H1 (cell line): ENCODE data around the gene HMG20A. TPM values are rescaled to one million over a fixed set of nuclear protein-coding genes. Genes with fewer than 3 reads are reported as not detected.

ENCODE experiments used
- CTCF ChIA-PET: fragments of 300-600 bp; sonication (Branson Sonifier 250); formaldehyde crosslinking; loops from one replicate; lab custom pipeline; 2021; ENCODE audit not compliant: partially characterized antibody; lab: Charles Lee
- POLR2A ChIA-PET: fragments of 300-600 bp; sonication (Branson Sonifier 250); formaldehyde crosslinking; loops from one replicate; lab custom pipeline; 2021; ENCODE audit warnings: inconsistent platforms; ENCODE audit not compliant: partially characterized antibody; lab: Charles Lee
- DNase-seq, 2 experiments: peaks; one replicate each; pipeline versions ENCODE4 v3.0.0 to v3.0.0-alpha.2; 2010 to 2022; ENCODE audit warnings: low spot score in 2 of 2, low read depth in 1 of 2, mixed read lengths in 1 of 2
- FAIRE-seq: peaks from 2 replicates; lab custom pipeline; 2011; peaks lifted over from hg19 to GRCh38; lab: Jason Lieb, UNC
- H2AFZ ChIP-seq: 2 replicates; pipeline ENCODE4 v1.8.1; 2012; ENCODE audit warnings: low read length, inconsistent platforms
- H2AK5ac ChIP-seq: 2 replicates; pipeline ENCODE4 v1.6.1; 2013; ENCODE audit warnings: low read depth, low read length
- H2BK120ac ChIP-seq: replicated peaks from 2 replicates; pipeline ENCODE3; 2013; ENCODE audit warnings: low read depth, low read length, inconsistent platforms
- H2BK12ac ChIP-seq: 2 replicates; pipeline ENCODE4 v1.6.1; 2013; ENCODE audit warnings: low read depth, low read length
- H2BK15ac ChIP-seq: 2 replicates; pipeline ENCODE4 v1.6.1; 2013; ENCODE audit warnings: low read length
- H2BK20ac ChIP-seq: 2 replicates; pipeline ENCODE4 v1.6.1; 2013; ENCODE audit warnings: low read length
- H2BK5ac ChIP-seq: 2 replicates; pipeline ENCODE4 v1.6.1; 2013; ENCODE audit warnings: low read depth, low read length
- H3K14ac ChIP-seq: 2 replicates; pipeline ENCODE4 v1.6.1; 2013; ENCODE audit warnings: inconsistent platforms; ENCODE audit not compliant: insufficient read length
- H3K18ac ChIP-seq: 2 replicates; pipeline ENCODE4 v1.6.1; 2013; ENCODE audit warnings: low read length; ENCODE audit errors: extremely low read depth
- H3K23ac ChIP-seq: 2 replicates; pipeline ENCODE4 v1.6.1; 2013; ENCODE audit warnings: inconsistent platforms; ENCODE audit not compliant: insufficient read length
- H3K23me2 ChIP-seq: 2 replicates; pipeline ENCODE4 v1.6.1; 2013; ENCODE audit warnings: low read depth, low read length
- H3K27ac ChIP-seq: 2 replicates; pipeline ENCODE4 v1.6.1; 2011; ENCODE audit warnings: low read depth, low read length, inconsistent platforms
- H3K27me3 ChIP-seq, 4 experiments: replicated peaks in 1 of 4; 1 replicate in 1 of 4; 2 replicates in 3 of 4; pipeline versions ENCODE4 v1.6.1 to v1.8.1; 2011 to 2013; ENCODE audit warnings: low read length in 3 of 4, mild to moderate bottlenecking in 3 of 4, inconsistent platforms in 2 of 4, mixed read lengths in 2 of 4, moderate library complexity in 1 of 4; ENCODE audit not compliant: control insufficient read depth in 3 of 4, insufficient read depth in 3 of 4; ENCODE audit errors: extremely low read depth in 1 of 4
- H3K36me3 ChIP-seq, 4 experiments: 2 replicates each; pipeline versions ENCODE4 v1.6.1 to v1.8.1; 2011 to 2013; ENCODE audit warnings: mild to moderate bottlenecking in 4 of 4, low read length in 3 of 4, moderate library complexity in 2 of 4, control low read depth in 1 of 4, inconsistent platforms in 1 of 4; ENCODE audit not compliant: insufficient read depth in 4 of 4, control insufficient read depth in 2 of 4
- H3K4ac ChIP-seq: replicated peaks from 2 replicates; pipeline ENCODE3; 2013; ENCODE audit warnings: low read length, low read depth, mixed read lengths, inconsistent platforms; ENCODE audit not compliant: insufficient read length
- H3K4me1 ChIP-seq, 4 experiments: replicated peaks in 1 of 4; 1 replicate in 1 of 4; 2 replicates in 3 of 4; pipeline versions ENCODE4 v1.6.1 to v1.8.1; 2011 to 2013; ENCODE audit warnings: low read length in 3 of 4, inconsistent platforms in 2 of 4, mixed read lengths in 1 of 4; ENCODE audit not compliant: insufficient read depth in 4 of 4, control insufficient read depth in 3 of 4
- H3K4me2 ChIP-seq, 2 experiments: 2 replicates each; pipeline versions ENCODE4 v1.6.1 to v1.8.1; 2011 to 2013; ENCODE audit warnings: low read depth in 2 of 2, low read length in 2 of 2, control low read depth in 1 of 2, inconsistent platforms in 1 of 2, mild to moderate bottlenecking in 1 of 2; ENCODE audit not compliant: insufficient read depth in 1 of 2
- H3K4me3 ChIP-seq, 4 experiments: fragments of 200-600, 300-600 bp in 1 of 4; sonication (generic), shearing (Covaris generic), sonication (Bioruptor Twin) in 1 of 4; 2 replicates each; pipeline versions ENCODE4 v1.5.1 to v1.8.1; 2011 to 2016; ENCODE audit warnings: low read length in 4 of 4, low read depth in 3 of 4, control low read depth in 2 of 4, inconsistent platforms in 2 of 4, mild to moderate bottlenecking in 2 of 4, mixed read lengths in 1 of 4, moderate library complexity in 1 of 4; ENCODE audit not compliant: insufficient read depth in 2 of 4; ENCODE audit errors: extremely low read depth in 1 of 4
- H3K56ac ChIP-seq: replicated peaks from 2 replicates; pipeline ENCODE3; 2013; ENCODE audit warnings: low read depth, mild to moderate bottlenecking, mixed read lengths, low read length, inconsistent platforms; ENCODE audit not compliant: insufficient read length
- H3K79me1 ChIP-seq: 2 replicates; pipeline ENCODE4 v1.6.1; 2013; ENCODE audit warnings: low read depth, low read length, control low read depth
- H3K79me2 ChIP-seq, 2 experiments: 2 replicates each; pipeline versions ENCODE4 v1.6.1 to v1.8.1; 2012 to 2013; ENCODE audit warnings: low read length in 2 of 2, mild to moderate bottlenecking in 2 of 2, inconsistent platforms in 1 of 2; ENCODE audit not compliant: insufficient read depth in 2 of 2, control insufficient read depth in 1 of 2
- H3K9ac ChIP-seq, 4 experiments: replicated peaks in 1 of 4; 1 replicate in 1 of 4; 2 replicates in 3 of 4; pipeline versions ENCODE4 v1.6.1 to v1.8.1; 2011 to 2013; ENCODE audit warnings: low read depth in 3 of 4, low read length in 3 of 4, control low read depth in 2 of 4, mild to moderate bottlenecking in 2 of 4, moderate library complexity in 2 of 4, inconsistent platforms in 1 of 4; ENCODE audit errors: extremely low read depth in 1 of 4
- H3K9me3 ChIP-seq, 2 experiments: 2 replicates each; pipeline versions ENCODE4 v1.6.1 to v1.8.1; 2012 to 2013; ENCODE audit warnings: mild to moderate bottlenecking in 2 of 2, moderate library complexity in 2 of 2, control low read depth in 1 of 2, inconsistent platforms in 1 of 2, low read depth in 1 of 2, low read length in 1 of 2, mixed read lengths in 1 of 2; ENCODE audit not compliant: insufficient read depth in 2 of 2
- H4K20me1 ChIP-seq, 2 experiments: replicated peaks in 1 of 2; 2 replicates each; pipeline versions ENCODE3 to v1.8.1; 2011 to 2013; ENCODE audit warnings: inconsistent platforms in 2 of 2, low read length in 2 of 2, mild to moderate bottlenecking in 1 of 2; ENCODE audit not compliant: insufficient read depth in 2 of 2, control insufficient read depth in 1 of 2
- H4K5ac ChIP-seq: 2 replicates; pipeline ENCODE4 v1.6.1; 2013; ENCODE audit warnings: low read length, low read depth, mixed read lengths, inconsistent platforms; ENCODE audit not compliant: insufficient read length
- H4K8ac ChIP-seq: 2 replicates; pipeline ENCODE4 v1.8.0; 2013; ENCODE audit warnings: mild to moderate bottlenecking, moderate library complexity, low read length, inconsistent platforms; ENCODE audit not compliant: insufficient read depth; ENCODE audit errors: extremely low read depth
- H4K91ac ChIP-seq: replicated peaks from 2 replicates; pipeline ENCODE3; 2013; ENCODE audit warnings: low read length, mixed read lengths, inconsistent platforms; ENCODE audit not compliant: insufficient read length
- ASH2L ChIP-seq: fragments of 200-600, 300-600 bp; sonication (generic); IDR thresholded peaks from one replicate; pipeline ENCODE4 v1.7.1; 2017; ENCODE audit warnings: low read length
- CHD2 ChIP-seq: IDR thresholded peaks from 2 replicates; pipeline ENCODE4 v1.6.1; 2012; ENCODE audit warnings: low read length, improper control_type of control experiment
- GABPA ChIP-seq: IDR thresholded peaks from 2 replicates; pipeline ENCODE4 v1.6.1; 2011; ENCODE audit warnings: mild to moderate bottlenecking, low read length, moderate library complexity, borderline replicate concordance; ENCODE audit not compliant: insufficient read depth
- HDAC6 ChIP-seq: IDR thresholded peaks from one replicate; pipeline ENCODE4 v1.7.1; 2012; ENCODE audit warnings: low read depth, mild to moderate bottlenecking, inconsistent platforms, low read length, moderate library complexity
- POLR2A ChIP-seq, 2 experiments: IDR thresholded peaks; 1 replicate in 1 of 2; 2 replicates in 1 of 2; pipeline ENCODE4 v1.6.1; 2011; ENCODE audit warnings: low read depth in 2 of 2, low read length in 2 of 2, mild to moderate bottlenecking in 2 of 2; ENCODE audit errors: control extremely low read depth in 1 of 2
- RNF2 ChIP-seq: fragments of 200-900, 300-1000 bp; sonication (generic); IDR thresholded peaks from 2 replicates; pipeline ENCODE4 v1.7.1; 2016; ENCODE audit warnings: borderline replicate concordance, low read depth, mild to moderate bottlenecking, antibody characterized with exemption, low read length; ENCODE audit not compliant: poor library complexity, severe bottlenecking; ENCODE audit errors: missing control alignments
- RXRA ChIP-seq: IDR thresholded peaks from 2 replicates; pipeline ENCODE4 v1.6.1; 2011; ENCODE audit warnings: low read depth, mild to moderate bottlenecking, low read length, moderate library complexity; ENCODE audit not compliant: insufficient read depth
- TBP ChIP-seq: IDR thresholded peaks from 2 replicates; pipeline ENCODE4 v1.6.1; 2011; ENCODE audit warnings: low read depth, low read length, improper control_type of control experiment
- WGBS, 2 experiments: shearing (Covaris generic) in 1 of 2; methylation state at CpG; one replicate each; pipeline versions ENCODE4 v1.1.6 to v1.1.7; 2013 to 2015; ENCODE audit warnings: low lambda C conversion rate in 2 of 2, mixed read lengths in 2 of 2, inconsistent platforms in 1 of 2, low coverage in 1 of 2, missing lambda C conversion rate in 1 of 2; ENCODE audit not compliant: insufficient replicate concordance in 2 of 2, insufficient coverage in 1 of 2, insufficient read length in 1 of 2; ENCODE audit errors: extremely low coverage in 1 of 2, missing lambda C conversion rate in 1 of 2; 5-methylcytosine and 5-hydroxymethylcytosine counted together
- polyA plus RNA-seq, 7 experiments: library from polyadenylated mRNA; depleted of rRNA in 3 of 7; stranded (reverse) in 5 of 7; unstranded in 2 of 7; fragments of >200 nt in 5 of 7; fragments of 200-250 nt in 2 of 7; gene quantifications; 1 replicate in 5 of 7; 2 replicates in 1 of 7; 4 replicates in 1 of 7; pipeline versions ENCODE4 v1.2.1 to v1.2.3, GENCODE V29; 2011 to 2013; ENCODE audit warnings: missing spikeins in 2 of 7, mixed read lengths in 2 of 7
- total RNA-seq: library from RNA; stranded (reverse); fragmentation: NEBNext Ultra II Directional; extraction: Animal tissue kit (Norgen Biotek cat#: 25700); gene quantifications from 2 replicates; pipeline ENCODE4 v1.2.1, GENCODE V29; 2021
- TF ChIP-seq, protein P1 (sequence below): IDR thresholded peaks from 2 replicates; pipeline ENCODE4 v1.6.1; 2011; ENCODE audit warnings: low read length, improper control_type of control experiment

HMG20A gene
- total and polyA plus RNA-seq, 2 of the 8 experiments (the other 6 are each of a cell fraction or from before 2014, with no cell fraction given) = 52.1 to 59.7 TPM

DNA sequence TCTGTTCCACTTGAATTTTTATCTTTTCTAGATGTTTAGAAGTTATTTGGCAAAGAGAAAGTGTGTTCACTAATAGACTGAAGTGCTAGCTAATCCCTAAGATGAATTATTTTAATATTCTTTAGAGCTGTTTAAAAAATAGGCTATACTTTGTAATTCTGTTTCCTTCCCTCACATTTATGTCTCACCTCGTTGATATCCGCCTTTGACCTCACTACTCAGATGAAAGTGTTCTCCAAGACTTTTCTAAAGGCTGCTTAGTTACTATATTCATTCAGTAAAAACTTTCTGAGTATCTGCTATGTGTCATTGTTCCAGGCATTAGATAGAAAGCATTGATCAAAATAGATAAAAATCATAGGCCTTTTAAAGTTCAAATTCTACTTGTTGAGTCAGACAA is 38.3 kb downstream of the HMG20A start:
- Histone ChIP-seq H3K27ac (no peak overlapping the region), H4K20me1 (no peaks in the 10 kb centered on the region), H4K91ac (no peak overlapping the region), H3K9me3 (no peaks in the 10 kb centered on the region), H3K9ac (no peak overlapping the region), H2BK120ac (no peak overlapping the region), H4K8ac (no peak overlapping the region), H4K5ac (no peak overlapping the region), H3K4ac (no peak overlapping the region), H3K23ac (no peak overlapping the region), H3K79me1 (0 out of 2 replicates have a peak, but pooled peaks cover 2% of the 10 kb centered on the region), H2BK15ac (no peak overlapping the region), H3K4me1 (peaks cover 0 to 4% (median 0%) of the 10 kb centered on the region in 4 experiments; a peak in 1 of 7 replicates), H2AFZ (no peak overlapping the region), H2AK5ac (no peak overlapping the region), H3K79me2 (peaks cover 0 to 10% of the 10 kb centered on the region in 2 experiments; a peak in 1 of 4 replicates), H2BK5ac (no peak overlapping the region), H3K18ac (no peak overlapping the region), H3K4me3 (no peak overlapping the region), H3K14ac (no peak overlapping the region), H3K56ac (no peak overlapping the region), H3K36me3 (peaks cover 3 to 16% (median 9%) of the 10 kb centered on the region in 4 experiments; a peak in 6 of 8 replicates), H3K27me3 (no peaks in the 10 kb centered on the region), H2BK12ac (no peak overlapping the region), H2BK20ac (no peak overlapping the region), H3K4me2 (no peak overlapping the region), H3K23me2 (no peaks in the 10 kb centered on the region)
- WGBS, 2 experiments = 88% methylated on average over 2 of the region's 2 CpGs; no CpG with 5 or more reads in 1 of the 2 experiments
- POLR2A ChIA-PET = no interaction called here
- no peak for DNase-seq
- FAIRE-seq = no peak
- CTCF ChIA-PET = interaction anchor here (1.5 kb wide), 1 partner anchor 38 kb away, joined by 6 read pairs; no protein-coding TSS in a partner anchor
- TF ChIP-seq GABPA = no peak
- no peak for TF ChIP-seq ASH2L
- TF ChIP-seq CHD2 = no peak
- TF ChIP-seq RNF2 = no peak
- TF ChIP-seq RXRA = no peak
- no peak for TF ChIP-seq HDAC6
- no peak for TF ChIP-seq POLR2A (IDR thresholded peaks at IDR 0.05; ENCODE audit: control extremely low read depth in 1 of 2, low read depth in 2 of 2, low read length in 2 of 2)
- no peak for TF ChIP-seq TBP
- TF ChIP-seq, protein P1, sequence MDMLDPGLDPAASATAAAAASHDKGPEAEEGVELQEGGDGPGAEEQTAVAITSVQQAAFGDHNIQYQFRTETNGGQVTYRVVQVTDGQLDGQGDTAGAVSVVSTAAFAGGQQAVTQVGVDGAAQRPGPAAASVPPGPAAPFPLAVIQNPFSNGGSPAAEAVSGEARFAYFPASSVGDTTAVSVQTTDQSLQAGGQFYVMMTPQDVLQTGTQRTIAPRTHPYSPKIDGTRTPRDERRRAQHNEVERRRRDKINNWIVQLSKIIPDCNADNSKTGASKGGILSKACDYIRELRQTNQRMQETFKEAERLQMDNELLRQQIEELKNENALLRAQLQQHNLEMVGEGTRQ = no peak
